DOHH2 (cell line): ENCODE data around the gene HSD11B1.

Source experiments
- H3F3A ChIP-seq: fragments of 200-600 bp; sonication (generic), shearing (Covaris generic); 2 replicates; pipeline ENCODE4 v1.6.0; 2016; ENCODE audit warnings: antibody characterized with exemption, mild to moderate bottlenecking; ENCODE audit not compliant: control insufficient read depth, insufficient read depth
- H3K27ac ChIP-seq: fragments of 200-600 bp; sonication (generic); 2 replicates; pipeline ENCODE4 v1.5.1; 2014; ENCODE audit warnings: low read depth, mild to moderate bottlenecking, low read length, moderate library complexity
- H3K27me3 ChIP-seq: fragments of 200-600 bp; sonication (generic); 2 replicates; pipeline ENCODE4 v1.6.1; 2014; ENCODE audit warnings: mild to moderate bottlenecking, low read length, mixed read lengths; ENCODE audit not compliant: control insufficient read depth
- H3K36me3 ChIP-seq: fragments of 200-600 bp; sonication (generic); 2 replicates; pipeline ENCODE4 v1.6.1; 2014; ENCODE audit warnings: mild to moderate bottlenecking, low read length, moderate library complexity, mixed read lengths; ENCODE audit not compliant: control insufficient read depth
- H3K4me1 ChIP-seq: fragments of 200-600 bp; sonication (generic); 2 replicates; pipeline ENCODE4 v1.6.1; 2014; ENCODE audit warnings: mild to moderate bottlenecking, low read length, mixed read lengths; ENCODE audit not compliant: control insufficient read depth
- H3K4me2 ChIP-seq: fragments of 200-600 bp; sonication (generic); 2 replicates; pipeline ENCODE4 v1.6.0; 2014; ENCODE audit warnings: mild to moderate bottlenecking, low read length, moderate library complexity
- H3K4me3 ChIP-seq: fragments of 200-600 bp; sonication (generic); 2 replicates; pipeline ENCODE4 v1.5.1; 2014; ENCODE audit warnings: mild to moderate bottlenecking, low read length, mixed read lengths
- H3K79me2 ChIP-seq: fragments of 200-600 bp; sonication (generic); 2 replicates; pipeline ENCODE4 v1.6.1; 2014; ENCODE audit warnings: mild to moderate bottlenecking, low read length, mixed read lengths; ENCODE audit not compliant: control insufficient read depth
- H3K9me2 ChIP-seq: fragments of 200-600 bp; sonication (generic); replicated peaks from 2 replicates; pipeline ENCODE4 v1.6.1; 2014; ENCODE audit warnings: mild to moderate bottlenecking, low read length, mixed read lengths; ENCODE audit not compliant: control insufficient read depth
- H3K9me3 ChIP-seq: fragments of 200-600 bp; sonication (generic); 2 replicates; pipeline ENCODE4 v1.6.1; 2014; ENCODE audit warnings: antibody characterized with exemption, low read length, mixed read lengths; ENCODE audit not compliant: control insufficient read depth, insufficient read depth
- H4K20me1 ChIP-seq: fragments of 200-600 bp; sonication (generic); 2 replicates; pipeline ENCODE4 v1.6.0; 2014; ENCODE audit warnings: low read depth, mild to moderate bottlenecking, antibody characterized with exemption, low read length, moderate library complexity; ENCODE audit not compliant: control insufficient read depth, insufficient read depth
- EZH2phosphoT487 ChIP-seq: fragments of 200-600 bp; sonication (generic); IDR thresholded peaks from 2 replicates; pipeline ENCODE4 v1.6.1; 2017; ENCODE audit warnings: borderline replicate concordance, mild to moderate bottlenecking, antibody characterized with exemption, low read length, moderate library complexity, mixed read lengths
- TF ChIP-seq, protein P1 (sequence below): fragments of 200-600 bp; sonication (generic); IDR thresholded peaks from one replicate; pipeline ENCODE4 v1.5.1; 2014; ENCODE audit warnings: antibody characterized with exemption, mild to moderate bottlenecking, low read depth, low read length; ENCODE audit not compliant: poor library complexity, severe bottlenecking

The HSD11B1 gene

DNA sequence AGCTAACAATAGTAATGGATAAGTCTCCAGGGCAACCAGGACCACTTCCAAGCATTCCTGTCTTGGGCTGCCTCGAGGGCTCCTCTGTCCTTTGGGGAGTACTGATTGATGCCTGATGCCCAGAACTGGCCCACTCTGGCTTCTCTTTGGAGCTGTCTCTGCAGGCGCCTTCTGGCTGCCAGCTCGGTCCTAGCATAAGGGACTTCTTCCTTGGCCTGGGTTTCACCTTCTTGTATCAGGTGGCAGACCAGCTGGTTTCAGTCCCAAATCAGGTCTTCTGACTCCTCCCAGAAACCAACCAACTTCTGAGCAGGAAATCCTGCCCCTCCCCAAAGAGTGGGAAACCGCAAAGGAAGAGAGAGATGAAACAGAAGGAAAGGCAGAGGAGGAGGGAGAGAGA, 18.8 kb upstream of the HSD11B1 start:
- no peaks in the 10 kb centered on the region for H3K9me2 ChIP-seq
- H3K79me2 ChIP-seq, result no peaks in the 10 kb centered on the region
- H3K4me2 ChIP-seq, result no peak overlapping the region
- H3K9me3 ChIP-seq, result no peaks in the 10 kb centered on the region
- H3K4me1 ChIP-seq, result no peaks in the 10 kb centered on the region
- H3K4me3 ChIP-seq, result no peak overlapping the region
- no peaks in the 10 kb centered on the region for H3F3A ChIP-seq
- H3K27ac ChIP-seq, result no peak overlapping the region
- H3K27me3 ChIP-seq, result no peaks in the 10 kb centered on the region
- H3K36me3 ChIP-seq, result no peaks in the 10 kb centered on the region
- TF ChIP-seq EZH2phosphoT487, result no peak
- TF ChIP-seq, protein P1, sequence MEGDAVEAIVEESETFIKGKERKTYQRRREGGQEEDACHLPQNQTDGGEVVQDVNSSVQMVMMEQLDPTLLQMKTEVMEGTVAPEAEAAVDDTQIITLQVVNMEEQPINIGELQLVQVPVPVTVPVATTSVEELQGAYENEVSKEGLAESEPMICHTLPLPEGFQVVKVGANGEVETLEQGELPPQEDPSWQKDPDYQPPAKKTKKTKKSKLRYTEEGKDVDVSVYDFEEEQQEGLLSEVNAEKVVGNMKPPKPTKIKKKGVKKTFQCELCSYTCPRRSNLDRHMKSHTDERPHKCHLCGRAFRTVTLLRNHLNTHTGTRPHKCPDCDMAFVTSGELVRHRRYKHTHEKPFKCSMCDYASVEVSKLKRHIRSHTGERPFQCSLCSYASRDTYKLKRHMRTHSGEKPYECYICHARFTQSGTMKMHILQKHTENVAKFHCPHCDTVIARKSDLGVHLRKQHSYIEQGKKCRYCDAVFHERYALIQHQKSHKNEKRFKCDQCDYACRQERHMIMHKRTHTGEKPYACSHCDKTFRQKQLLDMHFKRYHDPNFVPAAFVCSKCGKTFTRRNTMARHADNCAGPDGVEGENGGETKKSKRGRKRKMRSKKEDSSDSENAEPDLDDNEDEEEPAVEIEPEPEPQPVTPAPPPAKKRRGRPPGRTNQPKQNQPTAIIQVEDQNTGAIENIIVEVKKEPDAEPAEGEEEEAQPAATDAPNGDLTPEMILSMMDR, result no peak
- no peaks in the 10 kb centered on the region for H4K20me1 ChIP-seq

DNA sequence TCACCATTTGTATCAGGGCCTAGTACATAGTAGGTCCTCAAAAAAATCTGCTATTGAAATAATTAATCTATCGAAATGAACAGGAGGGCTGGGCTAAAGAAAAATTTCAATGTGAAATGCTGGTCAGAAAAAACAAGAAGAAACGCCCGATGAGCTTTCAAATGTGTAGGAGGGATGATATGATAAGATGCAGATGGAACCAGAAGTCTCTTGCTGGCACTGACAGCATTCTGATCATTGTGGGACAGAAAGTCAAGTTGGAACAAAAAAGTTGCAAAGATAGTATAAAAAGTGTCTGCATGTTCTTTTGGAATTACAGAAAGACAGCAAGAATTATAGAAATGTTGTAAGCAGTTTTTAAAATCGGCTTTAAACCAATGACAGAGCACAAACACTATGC, 18.3 kb upstream of the HSD11B1 start:
- no peak for TF ChIP-seq EZH2phosphoT487
- TF ChIP-seq, protein P1, result no peak
- no peaks in the 10 kb centered on the region for H3K79me2 ChIP-seq
- no peaks in the 10 kb centered on the region for H3K4me1 ChIP-seq
- H3K27me3 ChIP-seq, result no peaks in the 10 kb centered on the region
- H4K20me1 ChIP-seq, result no peaks in the 10 kb centered on the region
- no peak overlapping the region for H3K27ac ChIP-seq
- H3K9me3 ChIP-seq, result no peaks in the 10 kb centered on the region
- no peaks in the 10 kb centered on the region for H3K36me3 ChIP-seq
- H3K9me2 ChIP-seq, result no peaks in the 10 kb centered on the region
- no peak overlapping the region for H3K4me3 ChIP-seq
- H3F3A ChIP-seq, result no peaks in the 10 kb centered on the region
- H3K4me2 ChIP-seq, result no peak overlapping the region

DNA sequence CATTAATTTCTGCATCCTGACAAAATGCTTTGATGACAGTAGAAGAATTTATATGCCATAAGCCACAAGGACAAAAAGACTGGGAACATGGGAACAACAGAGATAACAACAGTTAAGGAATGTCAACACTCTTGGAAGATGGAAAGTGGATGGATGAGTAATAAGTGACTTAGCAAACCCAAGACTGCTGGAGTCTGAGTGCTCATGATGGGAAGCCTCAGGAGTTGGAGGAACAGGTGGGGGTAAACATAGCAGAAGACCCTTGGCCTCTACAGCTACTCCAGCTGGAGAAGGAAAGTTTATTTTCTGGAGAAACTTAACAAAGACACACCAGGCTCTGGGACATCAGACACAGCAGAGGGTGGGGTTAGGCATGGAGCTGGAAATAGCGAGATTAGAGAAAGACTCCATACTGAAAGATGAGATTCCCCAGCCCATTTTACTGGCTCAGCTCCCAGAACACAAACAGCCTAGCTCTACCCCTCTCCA, 15.9 kb upstream of the HSD11B1 start:
- Histone ChIP-seq H3K9me2 (no peaks in the 10 kb centered on the region), H3K79me2 (no peaks in the 10 kb centered on the region), H3K4me2 (no peak overlapping the region)

More for the DNA sequence above, 15.9 kb upstream of the HSD11B1 start:
- Histone ChIP-seq H3K36me3 (no peaks in the 10 kb centered on the region), H3K4me1 (no peaks in the 10 kb centered on the region), H4K20me1 (no peaks in the 10 kb centered on the region), H3K4me3 (no peak overlapping the region), H3K27ac (no peak overlapping the region), H3F3A (no peaks in the 10 kb centered on the region), H3K9me3 (no peaks in the 10 kb centered on the region), H3K27me3 (no peaks in the 10 kb centered on the region)
- TF ChIP-seq, protein P1, result no peak
- TF ChIP-seq EZH2phosphoT487, result no peak
